PC-9 (cell line): ENCODE measurements around the gene MYH11. TPM values are rescaled to one million over a fixed set of nuclear protein-coding genes. Genes with fewer than 3 reads are reported as not detected.

ENCODE experiments used
- BruUV-seq: library from RNA; stranded (reverse); fragments of 400-500 nt; replicated peaks from 2 replicates; lab custom pipeline; 2021; lab: Mats Ljungman, UMichigan
- CTCF ChIA-PET: fragments of 300-600 bp; sonication (Branson Sonifier 250); formaldehyde crosslinking; loops from one replicate; lab custom pipeline; 2022; ENCODE audit warnings: antibody characterized with exemption; lab: Charles Lee
- POLR2A ChIA-PET: fragments of 300-600 bp; sonication (Branson Sonifier 250); formaldehyde crosslinking; loops from one replicate; lab custom pipeline; 2022; ENCODE audit warnings: antibody characterized with exemption; ENCODE audit not compliant: unreplicated experiment; lab: Charles Lee
- DNase-seq, 2 experiments: peaks; one replicate each; pipeline versions ENCODE4 v3.0.0 to v3.0.0-alpha.2; 2015 to 2022; ENCODE audit warnings: mixed read lengths in 1 of 2
- H2AFZ ChIP-seq: fragments of 200-600 bp; sonication (generic); 2 replicates; pipeline ENCODE4 v1.8.1; 2017; ENCODE audit warnings: antibody characterized with exemption
- H3F3A ChIP-seq: fragments of 200-600 bp; sonication (generic); 2 replicates; pipeline ENCODE4 v1.8.1; 2017; ENCODE audit warnings: antibody characterized with exemption, mild to moderate bottlenecking, low read depth; ENCODE audit not compliant: insufficient read depth
- H3K27ac ChIP-seq: fragments of 200-600 bp; sonication (generic); 2 replicates; pipeline ENCODE4 v1.6.1; 2016; ENCODE audit warnings: mixed run types
- H3K27me3 ChIP-seq: fragments of 200-600 bp; sonication (generic); 2 replicates; pipeline ENCODE4 v1.6.1; 2016; ENCODE audit warnings: low read depth, mixed run types; ENCODE audit not compliant: insufficient read depth
- H3K36me3 ChIP-seq: fragments of 200-600 bp; sonication (generic); 2 replicates; pipeline ENCODE4 v1.6.1; 2016; ENCODE audit warnings: low read depth, mixed run types
- H3K4me1 ChIP-seq: fragments of 200-600 bp; sonication (generic); replicated peaks from 2 replicates; pipeline ENCODE4 v1.6.1; 2016; ENCODE audit warnings: mixed run types; ENCODE audit not compliant: insufficient read depth
- H3K4me2 ChIP-seq: fragments of 200-600 bp; sonication (generic); 2 replicates; pipeline ENCODE4 v1.6.1; 2017; ENCODE audit warnings: mixed run types
- H3K4me3 ChIP-seq: fragments of 200-600 bp; sonication (generic); 2 replicates; pipeline ENCODE4 v1.6.1; 2016; ENCODE audit warnings: mixed run types
- H3K79me2 ChIP-seq: fragments of 200-600 bp; sonication (generic); 2 replicates; pipeline ENCODE4 v1.6.1; 2017; ENCODE audit warnings: low read depth, mixed run types
- H3K9me2 ChIP-seq: fragments of 200-600 bp; sonication (generic); 2 replicates; pipeline ENCODE4 v1.8.1; 2017; ENCODE audit warnings: mild to moderate bottlenecking; ENCODE audit not compliant: insufficient read depth
- H3K9me3 ChIP-seq: fragments of 200-600 bp; sonication (generic); 2 replicates; pipeline ENCODE4 v1.8.1; 2016; ENCODE audit warnings: low read depth; ENCODE audit not compliant: insufficient read depth
- H4K20me1 ChIP-seq: fragments of 200-600 bp; sonication (generic); 2 replicates; pipeline ENCODE4 v1.8.1; 2017; ENCODE audit not compliant: insufficient read depth
- EZH2 ChIP-seq: fragments of 200-600 bp; sonication (generic); IDR thresholded peaks from 2 replicates; pipeline ENCODE4 v1.8.0; 2017; ENCODE audit warnings: antibody characterized with exemption, low read depth
- intact Hi-C: fragments of 100-400 bp; cut with micrococcal nuclease; formaldehyde crosslinking; loops from one replicate; pipeline ENCODE4 v1.10.0; 2022; ENCODE audit not compliant: unreplicated experiment
- total RNA-seq: library from RNA; stranded (reverse); gene quantifications from 2 replicates; pipeline ENCODE4 v1.2.3, GENCODE V29; 2021
- TF ChIP-seq, protein P1 (sequence below): fragments of 200-600 bp; sonication (generic); conservative IDR thresholded peaks from 2 replicates; pipeline ENCODE4 v1.6.1; 2017; ENCODE audit warnings: mixed run types, antibody characterized with exemption, mild to moderate bottlenecking, moderate library complexity

Gene MYH11
- total RNA-seq, 1 experiment from 2014 or later = 0.11 TPM

GRCh38 chr16:15807603-15808009, 49.2 kb downstream of the MYH11 start:
- BruUV-seq = no TSS peak
- H3K36me3 ChIP-seq = no peaks in the 10 kb centered on the region
- no peak for TF ChIP-seq EZH2
- TF ChIP-seq, protein P1, sequence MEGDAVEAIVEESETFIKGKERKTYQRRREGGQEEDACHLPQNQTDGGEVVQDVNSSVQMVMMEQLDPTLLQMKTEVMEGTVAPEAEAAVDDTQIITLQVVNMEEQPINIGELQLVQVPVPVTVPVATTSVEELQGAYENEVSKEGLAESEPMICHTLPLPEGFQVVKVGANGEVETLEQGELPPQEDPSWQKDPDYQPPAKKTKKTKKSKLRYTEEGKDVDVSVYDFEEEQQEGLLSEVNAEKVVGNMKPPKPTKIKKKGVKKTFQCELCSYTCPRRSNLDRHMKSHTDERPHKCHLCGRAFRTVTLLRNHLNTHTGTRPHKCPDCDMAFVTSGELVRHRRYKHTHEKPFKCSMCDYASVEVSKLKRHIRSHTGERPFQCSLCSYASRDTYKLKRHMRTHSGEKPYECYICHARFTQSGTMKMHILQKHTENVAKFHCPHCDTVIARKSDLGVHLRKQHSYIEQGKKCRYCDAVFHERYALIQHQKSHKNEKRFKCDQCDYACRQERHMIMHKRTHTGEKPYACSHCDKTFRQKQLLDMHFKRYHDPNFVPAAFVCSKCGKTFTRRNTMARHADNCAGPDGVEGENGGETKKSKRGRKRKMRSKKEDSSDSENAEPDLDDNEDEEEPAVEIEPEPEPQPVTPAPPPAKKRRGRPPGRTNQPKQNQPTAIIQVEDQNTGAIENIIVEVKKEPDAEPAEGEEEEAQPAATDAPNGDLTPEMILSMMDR = no peak
- peaks cover 6% of the 10 kb centered on the region for H3K4me1 ChIP-seq
- no peak overlapping the region for H2AFZ ChIP-seq
- H3K9me2 ChIP-seq = no peaks in the 10 kb centered on the region
- intact Hi-C loops = no loop called here
- no peak for DNase-seq
- no peak overlapping the region for H3K27ac ChIP-seq
- no peaks in the 10 kb centered on the region for H3K27me3 ChIP-seq
- H3K79me2 ChIP-seq = no peaks in the 10 kb centered on the region
- ChIA-PET CTCF (no interaction called here), POLR2A (no interaction called here)
- H3K4me2 ChIP-seq = no peak overlapping the region
- H3F3A ChIP-seq = 0 out of 2 replicates have a peak, but pooled peaks cover 5% of the 10 kb centered on the region
- no peaks in the 10 kb centered on the region for H4K20me1 ChIP-seq
- no peaks in the 10 kb centered on the region for H3K9me3 ChIP-seq
- H3K4me3 ChIP-seq = no peak overlapping the region

DNA sequence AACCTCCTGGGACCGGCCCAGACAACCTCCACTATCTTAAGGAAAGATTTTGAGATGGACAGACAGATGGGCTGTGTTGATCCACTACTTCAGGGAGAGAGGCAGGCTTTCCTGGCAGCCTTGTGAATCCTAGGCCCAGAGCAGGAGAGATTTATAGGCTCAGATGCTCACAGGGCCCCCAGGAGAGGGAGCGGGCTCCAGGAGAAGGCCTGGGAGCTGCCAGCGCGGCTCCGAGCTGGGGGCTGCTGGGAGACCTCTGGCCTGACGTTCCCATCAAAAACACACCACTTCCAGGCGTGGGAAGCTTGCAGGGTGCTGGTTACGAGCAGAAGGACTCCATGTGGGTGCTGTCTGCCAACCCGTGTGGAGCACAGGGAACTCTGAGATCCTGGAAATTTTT, 53.2 kb downstream of the MYH11 start:
- H3K9me2 ChIP-seq = no peaks in the 10 kb centered on the region
- H3K27ac ChIP-seq = no peak overlapping the region
- H2AFZ ChIP-seq = no peak overlapping the region
- BruUV-seq = no TSS peak
- H3K9me3 ChIP-seq = no peaks in the 10 kb centered on the region
- no peaks in the 10 kb centered on the region for H4K20me1 ChIP-seq
- TF ChIP-seq EZH2 = no peak
- TF ChIP-seq, protein P1 = no peak
- peaks cover 9% of the 10 kb centered on the region for H3K27me3 ChIP-seq
- no peak overlapping the region for H3K4me2 ChIP-seq
- no peaks in the 10 kb centered on the region for H3K79me2 ChIP-seq
- intact Hi-C loops = no loop called here
- POLR2A ChIA-PET = interaction anchor here (0.6 kb wide), 1 partner anchor 213 kb away, joined by 4 read pairs; no protein-coding TSS in a partner anchor
- H3K4me1 ChIP-seq = no peaks in the 10 kb centered on the region
- CTCF ChIA-PET = no interaction called here
- no peaks in the 10 kb centered on the region for H3F3A ChIP-seq
- no peak for DNase-seq
- H3K4me3 ChIP-seq = no peak overlapping the region
- no peaks in the 10 kb centered on the region for H3K36me3 ChIP-seq

DNA sequence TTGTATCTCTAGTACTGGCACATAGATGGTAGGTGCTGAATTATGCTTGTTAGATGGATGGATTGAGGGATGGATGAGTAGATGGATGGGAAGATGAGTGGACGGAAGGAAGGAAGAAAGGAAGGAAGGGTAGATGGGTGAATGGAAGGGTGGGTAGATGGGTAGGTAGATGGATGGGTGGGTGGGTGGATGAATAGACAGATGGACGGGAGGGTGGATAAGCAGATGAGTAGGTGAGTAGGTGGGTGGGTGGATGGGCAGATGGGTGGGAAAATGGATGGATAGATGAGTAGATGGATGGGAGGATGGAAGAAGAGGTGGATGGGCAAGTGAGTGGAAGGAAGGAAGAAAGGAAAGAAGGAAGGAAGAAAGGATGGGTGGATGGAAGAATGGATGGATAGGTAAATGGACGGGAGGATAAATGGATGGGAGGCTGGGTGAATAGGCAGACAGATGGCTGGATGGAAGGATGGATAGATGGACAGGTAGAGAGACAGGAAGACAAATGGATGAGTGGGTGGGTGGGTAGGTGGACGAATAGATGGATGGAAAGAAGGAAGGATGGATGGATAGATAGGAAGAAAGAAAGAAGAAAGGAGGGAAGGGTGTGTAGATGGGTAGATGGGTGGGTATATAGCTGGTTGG, 56.9 kb downstream of the MYH11 start:
- H3K4me3 ChIP-seq = no peak overlapping the region
- no peaks in the 10 kb centered on the region for H3K4me1 ChIP-seq
- no peaks in the 10 kb centered on the region for H3K79me2 ChIP-seq
- ChIA-PET POLR2A (no interaction called here), CTCF (no interaction called here)
- no peaks in the 10 kb centered on the region for H3K9me2 ChIP-seq
- no peak overlapping the region for H3K4me2 ChIP-seq
- H2AFZ ChIP-seq = no peak overlapping the region
- no peak overlapping the region for H3K27ac ChIP-seq
- H3K36me3 ChIP-seq = no peaks in the 10 kb centered on the region
- peaks cover 9% of the 10 kb centered on the region for H3K27me3 ChIP-seq
- no peaks in the 10 kb centered on the region for H3K9me3 ChIP-seq
- no peaks in the 10 kb centered on the region for H4K20me1 ChIP-seq
- no TSS peak for BruUV-seq
- no peak for DNase-seq
- TF ChIP-seq EZH2 = no peak
- TF ChIP-seq, protein P1 = no peak
- intact Hi-C loops = no loop called here
- no peaks in the 10 kb centered on the region for H3F3A ChIP-seq
